VCaP (cell line): ENCODE measurements around the gene ZNF771.
A peak's percentile ranks its signal among the peaks of the same experiment; 100 is the strongest.

ENCODE experiments used
- H3K27ac ChIP-seq: fragments of 450-650 bp; 2 replicates; pipeline ENCODE4 v1.5.1; 2017
- CTCF ChIP-seq: fragments of 450-650 bp; conservative IDR thresholded peaks from 2 replicates; pipeline ENCODE4 v1.5.1; 2017; ENCODE audit warnings: mild to moderate bottlenecking, moderate library complexity

ZNF771 gene

GRCh38 chr16:30381291-30382041 is 25.9 kb upstream of the ZNF771 start:
- no peak overlapping the region for H3K27ac ChIP-seq
- no peak for TF ChIP-seq CTCF

GRCh38 chr16:30382111-30382881 is 25.1 kb upstream of the ZNF771 start, which contains the start of gene SEPTIN1:
TSS of gene SEPTIN1 (minus strand) at chr16:30382561. CDS start at chr16:30382542, 19 bp downstream.
- TF ChIP-seq CTCF = no peak
- H3K27ac ChIP-seq = no peak within 1 kb of the TSS

GRCh38 chr16:30383521-30383920 is 23.9 kb upstream of the ZNF771 start:
- no peak overlapping the region for H3K27ac ChIP-seq
- TF ChIP-seq CTCF = no peak

- peak overlapping the region; percentile 77 for H3K27ac ChIP-seq
- no peak for TF ChIP-seq CTCF
Observed at GRCh38 chr16:30394592-30395154, 12.7 kb upstream of the ZNF771 start.

- TF ChIP-seq CTCF = peak; percentile 70
- H3K27ac ChIP-seq = peak within 1 kb of the TSS; percentile 77
Observed at GRCh38 chr16:30395155-30395991, 12.0 kb upstream of the ZNF771 start, which contains the start of gene ZNF48. TSS of gene ZNF48 (plus strand) at chr16:30395420. CDS start at chr16:30395795, 375 bp downstream.

- H3K27ac ChIP-seq = peak overlapping the region; percentile 77
- TF ChIP-seq CTCF = no peak
Observed at GRCh38 chr16:30395992-30396585, 11.3 kb upstream of the ZNF771 start.

GRCh38 chr16:30396627-30397026 is 10.8 kb upstream of the ZNF771 start:
- H3K27ac ChIP-seq = peak overlapping the region; percentile 77
